Esophagus squamous epithelium (tissue), 4 donors: ENCODE measurements around the gene GALE.

Source experiments
- CTCF ChIP-seq, 6 experiments: fragments of 450-650 bp in 4 of 6; fragments of 200-600 bp in 2 of 6; sonication (generic) in 2 of 6; IDR thresholded peaks; one replicate each; pipeline ENCODE4 v1.5.1; 2016 to 2019; ENCODE audit warnings: antibody characterized with exemption in 6 of 6, mild to moderate bottlenecking in 4 of 6, moderate library complexity in 4 of 6
- POLR2A ChIP-seq, 4 donors: fragments of 450-650 bp; IDR thresholded peaks; one replicate each; pipeline ENCODE4 v1.6.1; 2017; ENCODE audit warnings: antibody characterized with exemption in 4 of 4, mild to moderate bottlenecking in 4 of 4, moderate library complexity in 3 of 4

- TF ChIP-seq CTCF (IDR thresholded peaks at IDR 0.05) (no peak), POLR2A (IDR thresholded peaks at IDR 0.05) (no peak)
Observed at GRCh38 chr1:23837908-23838307, 37.4 kb upstream of the GALE start.
